H1 (cell line): ENCODE measurements around the gene TFRC. TPM values are rescaled to one million over a fixed set of nuclear protein-coding genes. Genes with fewer than 3 reads are reported as not detected.

ENCODE experiments used
- CTCF ChIA-PET: fragments of 300-600 bp; sonication (Branson Sonifier 250); formaldehyde crosslinking; loops from one replicate; lab custom pipeline; 2021; ENCODE audit not compliant: partially characterized antibody; lab: Charles Lee
- POLR2A ChIA-PET: fragments of 300-600 bp; sonication (Branson Sonifier 250); formaldehyde crosslinking; loops from one replicate; lab custom pipeline; 2021; ENCODE audit warnings: inconsistent platforms; ENCODE audit not compliant: partially characterized antibody; lab: Charles Lee
- DNase-seq, 2 experiments: peaks; one replicate each; pipeline versions ENCODE4 v3.0.0 to v3.0.0-alpha.2; 2010 to 2022; ENCODE audit warnings: low spot score in 2 of 2, low read depth in 1 of 2, mixed read lengths in 1 of 2
- FAIRE-seq: peaks from 2 replicates; lab custom pipeline; 2011; peaks lifted over from hg19 to GRCh38; lab: Jason Lieb, UNC
- H2AFZ ChIP-seq: 2 replicates; pipeline ENCODE4 v1.8.1; 2012; ENCODE audit warnings: low read length, inconsistent platforms
- H2AK5ac ChIP-seq: 2 replicates; pipeline ENCODE4 v1.6.1; 2013; ENCODE audit warnings: low read depth, low read length
- H2BK120ac ChIP-seq: replicated peaks from 2 replicates; pipeline ENCODE3; 2013; ENCODE audit warnings: low read depth, low read length, inconsistent platforms
- H2BK12ac ChIP-seq: 2 replicates; pipeline ENCODE4 v1.6.1; 2013; ENCODE audit warnings: low read depth, low read length
- H2BK15ac ChIP-seq: 2 replicates; pipeline ENCODE4 v1.6.1; 2013; ENCODE audit warnings: low read length
- H2BK20ac ChIP-seq: 2 replicates; pipeline ENCODE4 v1.6.1; 2013; ENCODE audit warnings: low read length
- H2BK5ac ChIP-seq: 2 replicates; pipeline ENCODE4 v1.6.1; 2013; ENCODE audit warnings: low read depth, low read length
- H3K14ac ChIP-seq: 2 replicates; pipeline ENCODE4 v1.6.1; 2013; ENCODE audit warnings: inconsistent platforms; ENCODE audit not compliant: insufficient read length
- H3K18ac ChIP-seq: 2 replicates; pipeline ENCODE4 v1.6.1; 2013; ENCODE audit warnings: low read length; ENCODE audit errors: extremely low read depth
- H3K23ac ChIP-seq: 2 replicates; pipeline ENCODE4 v1.6.1; 2013; ENCODE audit warnings: inconsistent platforms; ENCODE audit not compliant: insufficient read length
- H3K23me2 ChIP-seq: 2 replicates; pipeline ENCODE4 v1.6.1; 2013; ENCODE audit warnings: low read depth, low read length
- H3K27ac ChIP-seq: 2 replicates; pipeline ENCODE4 v1.6.1; 2011; ENCODE audit warnings: low read depth, low read length, inconsistent platforms
- H3K27me3 ChIP-seq, 4 experiments: replicated peaks in 1 of 4; 1 replicate in 1 of 4; 2 replicates in 3 of 4; pipeline versions ENCODE4 v1.6.1 to v1.8.1; 2011 to 2013; ENCODE audit warnings: low read length in 3 of 4, mild to moderate bottlenecking in 3 of 4, inconsistent platforms in 2 of 4, mixed read lengths in 2 of 4, moderate library complexity in 1 of 4; ENCODE audit not compliant: control insufficient read depth in 3 of 4, insufficient read depth in 3 of 4; ENCODE audit errors: extremely low read depth in 1 of 4
- H3K36me3 ChIP-seq, 4 experiments: 2 replicates each; pipeline versions ENCODE4 v1.6.1 to v1.8.1; 2011 to 2013; ENCODE audit warnings: mild to moderate bottlenecking in 4 of 4, low read length in 3 of 4, moderate library complexity in 2 of 4, control low read depth in 1 of 4, inconsistent platforms in 1 of 4; ENCODE audit not compliant: insufficient read depth in 4 of 4, control insufficient read depth in 2 of 4
- H3K4ac ChIP-seq: replicated peaks from 2 replicates; pipeline ENCODE3; 2013; ENCODE audit warnings: low read length, low read depth, mixed read lengths, inconsistent platforms; ENCODE audit not compliant: insufficient read length
- H3K4me1 ChIP-seq, 4 experiments: replicated peaks in 1 of 4; 1 replicate in 1 of 4; 2 replicates in 3 of 4; pipeline versions ENCODE4 v1.6.1 to v1.8.1; 2011 to 2013; ENCODE audit warnings: low read length in 3 of 4, inconsistent platforms in 2 of 4, mixed read lengths in 1 of 4; ENCODE audit not compliant: insufficient read depth in 4 of 4, control insufficient read depth in 3 of 4
- H3K4me2 ChIP-seq, 2 experiments: 2 replicates each; pipeline versions ENCODE4 v1.6.1 to v1.8.1; 2011 to 2013; ENCODE audit warnings: low read depth in 2 of 2, low read length in 2 of 2, control low read depth in 1 of 2, inconsistent platforms in 1 of 2, mild to moderate bottlenecking in 1 of 2; ENCODE audit not compliant: insufficient read depth in 1 of 2
- H3K4me3 ChIP-seq, 4 experiments: fragments of 200-600, 300-600 bp in 1 of 4; sonication (generic), shearing (Covaris generic), sonication (Bioruptor Twin) in 1 of 4; 2 replicates each; pipeline versions ENCODE4 v1.5.1 to v1.8.1; 2011 to 2016; ENCODE audit warnings: low read length in 4 of 4, low read depth in 3 of 4, control low read depth in 2 of 4, inconsistent platforms in 2 of 4, mild to moderate bottlenecking in 2 of 4, mixed read lengths in 1 of 4, moderate library complexity in 1 of 4; ENCODE audit not compliant: insufficient read depth in 2 of 4; ENCODE audit errors: extremely low read depth in 1 of 4
- H3K56ac ChIP-seq: replicated peaks from 2 replicates; pipeline ENCODE3; 2013; ENCODE audit warnings: low read depth, mild to moderate bottlenecking, mixed read lengths, low read length, inconsistent platforms; ENCODE audit not compliant: insufficient read length
- H3K79me1 ChIP-seq: 2 replicates; pipeline ENCODE4 v1.6.1; 2013; ENCODE audit warnings: low read depth, low read length, control low read depth
- H3K79me2 ChIP-seq, 2 experiments: 2 replicates each; pipeline versions ENCODE4 v1.6.1 to v1.8.1; 2012 to 2013; ENCODE audit warnings: low read length in 2 of 2, mild to moderate bottlenecking in 2 of 2, inconsistent platforms in 1 of 2; ENCODE audit not compliant: insufficient read depth in 2 of 2, control insufficient read depth in 1 of 2
- H3K9ac ChIP-seq, 4 experiments: replicated peaks in 1 of 4; 1 replicate in 1 of 4; 2 replicates in 3 of 4; pipeline versions ENCODE4 v1.6.1 to v1.8.1; 2011 to 2013; ENCODE audit warnings: low read depth in 3 of 4, low read length in 3 of 4, control low read depth in 2 of 4, mild to moderate bottlenecking in 2 of 4, moderate library complexity in 2 of 4, inconsistent platforms in 1 of 4; ENCODE audit errors: extremely low read depth in 1 of 4
- H3K9me3 ChIP-seq, 2 experiments: 2 replicates each; pipeline versions ENCODE4 v1.6.1 to v1.8.1; 2012 to 2013; ENCODE audit warnings: mild to moderate bottlenecking in 2 of 2, moderate library complexity in 2 of 2, control low read depth in 1 of 2, inconsistent platforms in 1 of 2, low read depth in 1 of 2, low read length in 1 of 2, mixed read lengths in 1 of 2; ENCODE audit not compliant: insufficient read depth in 2 of 2
- H4K20me1 ChIP-seq, 2 experiments: replicated peaks in 1 of 2; 2 replicates each; pipeline versions ENCODE3 to v1.8.1; 2011 to 2013; ENCODE audit warnings: inconsistent platforms in 2 of 2, low read length in 2 of 2, mild to moderate bottlenecking in 1 of 2; ENCODE audit not compliant: insufficient read depth in 2 of 2, control insufficient read depth in 1 of 2
- H4K5ac ChIP-seq: 2 replicates; pipeline ENCODE4 v1.6.1; 2013; ENCODE audit warnings: low read length, low read depth, mixed read lengths, inconsistent platforms; ENCODE audit not compliant: insufficient read length
- H4K8ac ChIP-seq: 2 replicates; pipeline ENCODE4 v1.8.0; 2013; ENCODE audit warnings: mild to moderate bottlenecking, moderate library complexity, low read length, inconsistent platforms; ENCODE audit not compliant: insufficient read depth; ENCODE audit errors: extremely low read depth
- H4K91ac ChIP-seq: replicated peaks from 2 replicates; pipeline ENCODE3; 2013; ENCODE audit warnings: low read length, mixed read lengths, inconsistent platforms; ENCODE audit not compliant: insufficient read length
- NRF1 ChIP-seq: IDR thresholded peaks from 2 replicates; pipeline ENCODE4 v1.6.1; 2011; ENCODE audit warnings: mild to moderate bottlenecking, low read depth, low read length, improper control_type of control experiment
- PHF8 ChIP-seq: fragments of 200-600 bp; sonication (generic); conservative IDR thresholded peaks from 2 replicates; pipeline ENCODE4 v1.7.1; 2012; ENCODE audit warnings: low read depth, mild to moderate bottlenecking, inconsistent platforms, low read length, moderate library complexity
- RFX5 ChIP-seq: IDR thresholded peaks from 2 replicates; pipeline ENCODE4 v1.6.1; 2011; ENCODE audit warnings: low read depth, low read length, improper control_type of control experiment, borderline replicate concordance
- SIN3A ChIP-seq, 2 experiments: IDR thresholded peaks in 1 of 2; conservative IDR thresholded peaks in 1 of 2; 2 replicates each; pipeline ENCODE4 v1.6.1; 2011 to 2012; ENCODE audit warnings: low read length in 2 of 2, improper control_type of control experiment in 1 of 2, low read depth in 1 of 2, mild to moderate bottlenecking in 1 of 2
- SIX5 ChIP-seq: IDR thresholded peaks from 2 replicates; pipeline ENCODE4 v1.6.1; 2011; ENCODE audit warnings: mild to moderate bottlenecking, low read depth, low read length
- SP2 ChIP-seq: IDR thresholded peaks from 2 replicates; pipeline ENCODE4 v1.6.1; 2012; ENCODE audit warnings: mild to moderate bottlenecking, low read length, inconsistent platforms
- TCF12 ChIP-seq: IDR thresholded peaks from 2 replicates; pipeline ENCODE4 v1.6.1; 2011; ENCODE audit warnings: low read depth, mild to moderate bottlenecking, low read length
- ZNF274 ChIP-seq: IDR thresholded peaks from 2 replicates; pipeline ENCODE4 v1.7.0; 2012; ENCODE audit warnings: low read length, borderline replicate concordance; ENCODE audit errors: extremely low read depth
- WGBS, 2 experiments: shearing (Covaris generic) in 1 of 2; methylation state at CpG; one replicate each; pipeline versions ENCODE4 v1.1.6 to v1.1.7; 2013 to 2015; ENCODE audit warnings: low lambda C conversion rate in 2 of 2, mixed read lengths in 2 of 2, inconsistent platforms in 1 of 2, low coverage in 1 of 2, missing lambda C conversion rate in 1 of 2; ENCODE audit not compliant: insufficient replicate concordance in 2 of 2, insufficient coverage in 1 of 2, insufficient read length in 1 of 2; ENCODE audit errors: extremely low coverage in 1 of 2, missing lambda C conversion rate in 1 of 2; 5-methylcytosine and 5-hydroxymethylcytosine counted together
- polyA plus RNA-seq, 7 experiments: library from polyadenylated mRNA; depleted of rRNA in 3 of 7; stranded (reverse) in 5 of 7; unstranded in 2 of 7; fragments of >200 nt in 5 of 7; fragments of 200-250 nt in 2 of 7; gene quantifications; 1 replicate in 5 of 7; 2 replicates in 1 of 7; 4 replicates in 1 of 7; pipeline versions ENCODE4 v1.2.1 to v1.2.3, GENCODE V29; 2011 to 2013; ENCODE audit warnings: missing spikeins in 2 of 7, mixed read lengths in 2 of 7
- total RNA-seq: library from RNA; stranded (reverse); fragmentation: NEBNext Ultra II Directional; extraction: Animal tissue kit (Norgen Biotek cat#: 25700); gene quantifications from 2 replicates; pipeline ENCODE4 v1.2.1, GENCODE V29; 2021

Gene TFRC
- total and polyA plus RNA-seq, 2 of the 8 experiments (the other 6 are each of a cell fraction or from before 2014, with no cell fraction given), result 67.3 to 161 TPM

GRCh38 chr3:196009456-196009855 lies 72.4 kb downstream of the TFRC start:
- H4K91ac ChIP-seq, result no peak overlapping the region
- H3K9me3 ChIP-seq, result no peaks in the 10 kb centered on the region; a peak in 1 of 4 replicates
- FAIRE-seq (no peak), DNase-seq (no peak)
- no peak overlapping the region for H3K27ac ChIP-seq
- H2BK20ac ChIP-seq, result no peak overlapping the region
- H3K4ac ChIP-seq, result no peak overlapping the region
- no peak overlapping the region for H2AFZ ChIP-seq
- no peaks in the 10 kb centered on the region for H3K23me2 ChIP-seq
- H4K8ac ChIP-seq, result no peak overlapping the region
- no peak overlapping the region for H2BK15ac ChIP-seq
- 89% methylated on average over 5 of the region's 5 CpGs; no CpG with 5 or more reads in 1 of the 2 experiments for WGBS, 2 experiments
- CTCF ChIA-PET, result interaction anchor here (1.4 to 2.1 kb wide), 3 partner anchors 12 to 188 kb away, joined by 4 to 10 read pairs (median 4); no protein-coding TSS in a partner anchor
- TF ChIP-seq RFX5 (no peak), SP2 (no peak), NRF1 (no peak), PHF8 (no peak), SIN3A (conservative IDR thresholded peaks at IDR 0.05 in 1 of 2, IDR thresholded peaks at IDR 0.05 in 1 of 2; ENCODE audit: low read depth in 1 of 2, low read length in 2 of 2) (no peak), SIX5 (no peak), ZNF274 (no peak), TCF12 (no peak)
- H3K4me1 ChIP-seq, result no peaks in the 10 kb centered on the region
- no peaks in the 10 kb centered on the region for H3K79me2 ChIP-seq
- H3K9ac ChIP-seq, result no peak overlapping the region
- no peak overlapping the region for H3K4me2 ChIP-seq
- no peaks in the 10 kb centered on the region for H4K20me1 ChIP-seq
- H2BK120ac ChIP-seq, result no peak overlapping the region
- H3K36me3 ChIP-seq, result no peaks in the 10 kb centered on the region
- no peaks in the 10 kb centered on the region for H3K79me1 ChIP-seq
- H3K56ac ChIP-seq, result no peak overlapping the region
- POLR2A ChIA-PET, result no interaction called here
- H4K5ac ChIP-seq, result no peak overlapping the region
- no peak overlapping the region for H2BK12ac ChIP-seq
- H3K18ac ChIP-seq, result no peak overlapping the region
- H3K27me3 ChIP-seq, result no peaks in the 10 kb centered on the region
- H2AK5ac ChIP-seq, result no peak overlapping the region
- H3K4me3 ChIP-seq, result no peak overlapping the region
- no peak overlapping the region for H3K23ac ChIP-seq
- H3K14ac ChIP-seq, result no peak overlapping the region
- H2BK5ac ChIP-seq, result no peak overlapping the region
